Retina (tissue), 1 donor: ENCODE data around the gene RMND5A.

Experiments
- DNase-seq: peaks from one replicate; pipeline ENCODE4 v3.0.0-alpha.2; 2016

Gene RMND5A

DNA sequence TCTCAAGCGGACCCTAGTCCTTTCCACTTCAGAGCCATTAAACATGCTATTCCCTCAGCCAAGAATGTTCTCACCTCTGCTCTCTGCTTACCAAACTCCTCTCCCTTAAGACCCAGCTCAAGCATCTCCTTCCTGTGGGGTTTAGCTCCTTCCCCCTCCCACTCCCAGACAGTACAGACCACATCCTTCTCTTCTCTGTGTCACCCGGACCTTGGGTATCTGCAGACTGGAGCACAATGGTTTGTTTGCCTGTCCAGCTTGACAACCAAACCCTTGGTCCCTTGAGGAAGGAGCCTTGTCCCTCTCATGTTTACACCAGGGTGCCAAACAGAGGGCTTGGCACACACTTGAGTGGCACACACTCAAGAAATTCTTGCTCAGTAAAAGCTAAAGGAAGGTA lies 74.8 kb downstream of the RMND5A start:
- DNase-seq = no peak

DNA sequence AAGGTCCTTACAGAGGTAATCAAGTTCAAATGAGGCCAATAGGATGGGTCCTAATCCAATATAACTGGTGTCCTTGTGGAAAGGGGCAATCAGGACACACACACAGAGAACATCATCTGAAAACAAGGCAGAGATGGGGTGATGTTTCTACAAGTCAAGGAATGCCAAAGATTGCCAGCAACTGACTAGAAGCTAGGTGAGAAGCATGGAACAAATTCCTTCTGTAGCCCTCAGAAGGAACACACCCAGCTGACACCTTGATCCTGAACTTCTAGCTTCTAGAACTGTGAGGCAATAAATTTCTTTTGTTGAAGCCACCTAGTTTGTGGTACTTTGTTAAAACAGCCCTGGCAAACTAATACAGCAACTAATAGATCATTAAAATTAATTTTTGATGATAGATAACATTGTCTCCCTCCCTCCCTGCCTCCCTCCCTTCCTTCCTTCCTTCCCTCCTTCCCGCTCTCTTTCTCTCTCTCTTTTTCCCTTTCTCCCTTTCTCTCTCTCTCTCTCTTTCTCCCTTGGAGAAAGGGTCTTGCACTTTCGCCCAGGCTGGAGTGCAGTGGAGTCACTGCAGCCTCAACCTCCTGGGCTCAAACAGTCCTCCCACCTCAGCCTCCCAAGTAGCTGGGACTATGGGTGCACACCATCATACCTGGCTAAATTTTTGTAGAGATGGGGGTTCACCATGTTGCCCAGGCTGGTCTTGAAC lies 80.9 kb downstream of the RMND5A start:
- DNase-seq = no peak

DNA sequence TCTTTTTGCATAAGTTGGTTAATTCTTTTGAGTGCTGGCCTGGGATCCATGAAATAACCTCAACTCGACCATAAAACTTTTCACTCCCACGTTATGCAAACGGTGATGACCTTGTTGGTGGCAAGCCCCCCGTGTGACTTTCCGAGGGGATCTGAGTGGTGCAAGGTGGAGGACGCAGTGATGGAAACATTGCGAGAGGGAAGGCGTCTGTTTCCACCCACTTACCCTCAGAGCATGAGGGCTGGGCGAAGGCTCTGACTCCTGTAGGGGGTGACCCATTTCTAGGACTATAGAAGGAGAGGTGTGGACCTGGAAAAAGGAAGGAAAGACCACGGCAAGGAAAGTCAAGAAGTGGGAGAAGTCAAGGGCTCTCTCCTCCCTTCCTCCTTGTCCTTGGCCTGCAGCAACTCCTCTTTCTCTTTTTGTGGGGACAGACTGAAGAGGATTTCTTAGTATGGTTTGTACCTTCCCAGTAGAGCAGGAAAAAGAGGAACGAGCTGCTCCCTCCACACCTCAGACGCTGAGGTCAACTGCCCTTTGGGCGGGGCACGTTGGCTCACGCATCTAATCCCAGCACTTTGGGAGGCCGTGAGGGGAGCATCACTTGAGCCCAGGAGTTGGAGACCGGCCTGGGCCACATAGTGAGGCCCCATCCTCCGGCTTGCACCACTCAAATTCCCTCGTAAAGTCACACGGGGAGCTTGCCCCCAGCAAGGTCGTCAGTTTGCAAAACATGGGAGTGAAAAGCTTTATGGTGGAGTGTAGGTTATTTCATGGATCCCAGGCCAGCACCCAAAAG lies 86.2 kb downstream of the RMND5A start:
- DNase-seq = no peak

DNA sequence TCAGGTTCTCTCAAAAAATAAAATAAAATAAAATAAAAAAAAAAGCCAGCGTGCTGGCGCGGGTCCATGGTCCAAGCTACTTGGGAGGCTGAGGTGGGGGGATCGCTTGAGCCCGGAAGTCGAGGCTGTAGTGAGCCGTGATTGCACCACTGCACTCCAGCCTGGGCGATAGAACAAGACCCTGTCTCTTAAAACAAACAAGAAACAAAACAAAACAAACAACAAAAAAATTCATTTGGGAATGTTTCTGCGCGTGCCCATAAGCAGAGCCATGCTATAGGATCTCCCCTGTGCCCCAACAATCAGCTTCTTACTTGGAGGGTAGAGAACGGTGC lies 87.0 kb downstream of the RMND5A start:
- DNase-seq = no peak

DNA sequence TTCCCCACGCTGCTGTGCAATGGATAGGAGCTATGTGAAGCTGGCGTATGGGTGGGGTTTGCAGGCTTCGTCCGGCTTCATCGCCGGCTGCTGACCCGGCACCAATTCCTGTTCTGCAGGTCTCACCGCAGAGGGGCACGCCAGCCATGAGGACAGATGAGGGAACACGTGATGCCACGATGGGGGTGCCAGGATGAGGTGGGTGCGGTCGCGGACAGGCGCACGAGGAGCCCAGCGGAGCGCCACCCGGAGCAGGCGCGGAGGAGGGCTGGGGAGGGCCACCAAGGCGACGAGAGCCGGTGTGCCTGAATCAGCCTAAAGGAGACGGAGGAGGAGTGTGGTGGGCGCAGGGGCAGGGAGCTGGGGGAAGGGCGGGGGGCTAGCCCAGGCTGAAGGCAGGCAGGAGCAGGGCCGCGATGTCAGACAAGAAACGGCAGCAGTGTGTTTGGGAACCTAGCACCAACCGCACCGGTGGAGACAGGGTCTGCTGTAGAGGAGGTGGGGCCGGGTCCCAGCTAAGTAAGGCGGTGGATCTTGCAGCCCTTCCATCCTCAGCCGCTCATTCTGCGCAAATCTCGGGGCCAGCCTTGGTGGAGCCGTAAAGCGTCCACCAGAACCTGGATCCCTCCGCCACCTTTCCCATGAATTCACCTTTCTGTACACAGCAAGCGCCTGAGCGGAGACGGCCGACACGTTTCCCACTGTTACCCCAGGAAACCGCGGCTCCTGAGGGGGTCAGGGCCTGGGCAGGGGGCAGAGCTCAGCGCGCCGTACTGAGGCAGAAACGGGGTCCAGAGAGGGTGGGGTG lies 87.6 kb downstream of the RMND5A start:
- DNase-seq = peak; percentile 86

DNA sequence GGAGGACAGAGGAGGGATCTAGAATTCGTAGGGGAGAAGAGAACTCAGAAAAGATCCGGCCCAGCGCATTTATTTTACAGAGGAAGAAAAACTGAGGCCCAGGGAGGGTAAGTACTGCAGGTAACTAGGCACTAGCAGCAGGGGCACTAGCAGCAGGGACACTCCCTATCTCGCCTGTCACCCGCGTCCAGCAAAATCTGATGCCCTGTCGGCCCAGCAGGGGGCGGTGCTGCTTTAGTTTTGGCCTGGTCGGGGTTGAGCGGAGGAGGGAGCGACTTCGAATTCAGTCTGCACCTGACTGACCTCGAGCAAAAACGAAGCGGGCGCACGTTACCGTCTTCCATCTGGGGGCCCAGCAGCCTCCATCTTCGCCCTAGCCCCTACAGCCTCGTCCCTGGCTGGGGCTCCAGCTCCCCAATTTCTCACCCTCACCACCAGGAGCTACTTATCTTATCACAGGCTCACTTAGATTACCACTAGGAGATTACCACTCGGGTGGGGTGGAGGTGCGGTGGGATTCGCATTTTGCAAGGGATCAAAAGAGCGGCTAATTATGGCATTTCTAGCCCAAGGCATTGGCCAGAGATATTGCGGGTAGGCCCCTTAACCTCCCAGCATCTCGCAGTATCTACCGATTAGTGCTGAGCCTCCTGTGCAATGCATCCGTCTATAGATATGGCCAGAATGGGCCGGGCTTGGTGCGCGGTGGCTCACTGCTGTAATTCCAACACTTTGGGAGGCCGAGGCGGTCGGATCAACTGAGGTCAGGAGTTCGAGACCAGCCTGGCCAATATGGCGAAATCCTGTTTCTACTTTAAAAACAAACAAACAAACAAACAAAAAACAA lies 88.4 kb downstream of the RMND5A start:
- peak; percentile 96 for DNase-seq

DNA sequence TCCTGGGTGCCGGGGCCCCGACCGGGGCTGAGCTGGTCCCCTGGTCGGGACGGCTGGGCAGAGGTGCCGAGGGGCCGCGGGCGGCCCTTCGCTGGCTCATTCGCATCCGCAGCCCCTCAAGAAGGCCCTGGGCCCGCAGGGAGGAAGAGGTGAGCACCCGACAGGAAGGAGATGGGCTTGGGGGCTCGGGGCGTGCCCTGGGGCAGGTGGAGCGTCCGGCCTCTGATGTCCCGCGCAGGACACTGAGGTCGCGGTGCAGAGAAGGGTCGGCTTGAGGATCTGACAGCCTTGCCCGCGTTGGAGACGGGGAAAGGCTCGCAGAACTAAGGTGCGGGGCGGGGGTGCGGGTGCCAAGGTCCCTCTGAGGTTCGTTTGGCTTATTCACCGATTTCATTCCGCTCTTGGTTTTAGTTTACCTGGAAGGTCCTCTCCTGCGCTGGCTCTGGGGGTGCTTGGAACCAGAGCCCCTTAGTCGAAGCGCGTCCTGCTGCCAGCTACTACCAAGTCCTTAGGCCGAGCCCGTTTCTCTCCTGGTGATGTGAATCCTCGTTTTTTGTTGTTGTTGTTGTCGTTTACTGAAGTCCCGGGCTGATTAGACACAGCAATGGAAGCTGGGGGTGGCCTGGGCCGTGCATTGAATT lies 89.5 kb downstream of the RMND5A start:
- DNase-seq = peak; percentile 60

DNA sequence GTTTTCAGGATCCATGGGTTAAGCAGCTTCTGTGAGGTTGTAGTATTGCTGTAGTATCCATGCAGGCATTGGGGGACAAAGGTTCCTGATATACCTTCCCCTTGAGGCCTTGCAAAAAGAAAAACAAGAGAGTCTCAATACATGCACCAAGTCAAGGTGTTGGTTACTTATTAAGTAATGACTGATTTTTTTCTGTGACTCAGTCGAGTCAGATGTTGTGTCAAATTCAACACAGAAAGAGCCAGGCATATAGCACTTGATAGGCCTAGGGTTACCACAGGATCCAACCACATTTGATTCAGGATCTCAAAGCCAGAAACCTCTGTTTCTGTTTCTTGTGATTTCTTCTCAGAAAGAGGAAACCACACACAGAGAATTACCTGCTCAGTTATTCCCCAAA lies 95.5 kb downstream of the RMND5A start:
- no peak for DNase-seq

DNA sequence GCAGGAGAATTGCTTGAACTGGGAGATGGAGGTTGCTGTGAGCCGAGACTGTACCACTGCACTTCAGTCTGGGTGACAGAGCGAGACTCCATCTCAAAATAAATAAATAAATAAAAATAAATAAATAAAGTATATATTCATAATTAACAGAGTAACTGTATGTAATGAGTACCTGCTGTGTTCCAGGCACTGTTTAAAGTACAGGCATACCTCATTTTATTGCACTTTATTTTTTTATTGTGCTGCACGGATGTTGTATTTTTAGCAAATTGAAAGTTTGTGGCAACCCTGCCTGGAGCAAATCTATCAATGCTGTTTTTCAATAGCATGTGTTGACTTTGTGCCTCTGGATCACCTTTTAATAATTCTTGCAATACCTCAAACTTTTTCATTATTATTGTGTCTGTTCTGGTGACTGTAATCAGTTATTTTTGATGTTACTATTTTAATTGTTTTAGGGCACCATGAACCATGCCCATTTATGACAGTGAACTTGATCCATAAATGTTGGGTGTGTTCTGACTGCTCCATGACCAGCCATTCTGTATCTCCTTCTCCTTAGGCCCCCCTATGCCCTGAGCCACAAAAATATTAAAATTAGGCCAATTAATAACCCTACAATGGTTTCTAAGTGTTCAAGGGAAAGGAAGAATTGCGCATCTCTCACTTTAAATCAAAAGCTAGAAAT lies 98.2 kb downstream of the RMND5A start:
- DNase-seq = no peak

DNA sequence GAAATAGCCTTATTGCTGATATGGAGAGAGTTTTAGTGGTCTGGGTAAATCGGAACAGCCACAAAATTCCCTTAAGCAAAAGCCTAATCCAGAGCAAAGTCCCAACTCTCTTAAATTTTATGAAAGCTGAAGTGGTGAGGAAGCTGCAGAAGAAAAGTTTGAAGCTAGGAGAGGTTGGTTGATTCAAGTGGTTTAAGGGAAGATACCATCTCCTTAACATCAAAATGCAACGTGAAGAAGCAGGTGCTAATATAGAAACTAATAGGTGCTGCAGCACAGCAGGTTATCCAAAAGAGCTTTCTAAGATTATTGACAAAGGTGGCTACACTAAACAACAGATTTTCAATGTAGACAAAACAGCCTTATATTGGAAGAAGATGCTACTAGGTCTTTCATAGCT lies 98.9 kb downstream of the RMND5A start:
- DNase-seq = no peak

DNA sequence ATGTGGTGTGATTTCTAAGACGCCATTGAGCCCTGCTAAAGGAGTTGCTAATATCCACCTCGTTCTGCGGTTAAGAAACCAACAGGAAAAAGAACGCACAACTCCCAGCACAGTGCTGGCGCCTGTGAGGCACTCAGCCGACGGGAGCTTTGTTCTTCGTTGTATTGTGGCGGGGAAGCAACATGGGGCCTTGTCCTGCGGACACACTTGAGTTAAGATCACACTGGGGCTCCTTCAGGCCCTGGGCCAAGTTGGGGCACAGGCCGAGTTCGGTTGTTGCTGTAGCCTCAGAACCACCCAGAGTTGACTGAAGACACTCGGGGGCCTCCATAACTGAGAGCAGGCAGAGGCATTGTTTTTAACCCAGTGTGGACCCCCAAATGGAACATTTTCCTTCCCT lies 101.2 kb downstream of the RMND5A start:
- no peak for DNase-seq

DNA sequence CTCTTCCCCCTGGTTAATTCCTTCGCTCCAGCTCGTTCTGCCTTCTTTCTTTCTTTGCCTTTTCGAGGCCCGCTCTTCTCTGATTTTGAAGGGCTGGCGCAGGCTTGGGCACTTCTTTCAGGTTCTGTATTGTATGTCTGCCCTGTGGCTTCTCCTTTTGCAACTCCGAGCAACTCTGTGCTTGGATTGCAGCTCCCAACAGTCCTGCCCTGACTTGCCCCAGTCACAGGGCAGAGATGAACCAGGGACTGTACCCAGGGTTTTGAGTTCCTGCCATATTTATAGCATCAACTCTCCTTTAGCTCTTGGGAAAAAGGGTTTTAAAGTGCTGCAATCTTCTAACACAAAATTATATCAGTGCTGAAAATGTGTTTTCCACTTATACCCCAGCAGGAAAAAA lies 101.8 kb downstream of the RMND5A start:
- no peak for DNase-seq

DNA sequence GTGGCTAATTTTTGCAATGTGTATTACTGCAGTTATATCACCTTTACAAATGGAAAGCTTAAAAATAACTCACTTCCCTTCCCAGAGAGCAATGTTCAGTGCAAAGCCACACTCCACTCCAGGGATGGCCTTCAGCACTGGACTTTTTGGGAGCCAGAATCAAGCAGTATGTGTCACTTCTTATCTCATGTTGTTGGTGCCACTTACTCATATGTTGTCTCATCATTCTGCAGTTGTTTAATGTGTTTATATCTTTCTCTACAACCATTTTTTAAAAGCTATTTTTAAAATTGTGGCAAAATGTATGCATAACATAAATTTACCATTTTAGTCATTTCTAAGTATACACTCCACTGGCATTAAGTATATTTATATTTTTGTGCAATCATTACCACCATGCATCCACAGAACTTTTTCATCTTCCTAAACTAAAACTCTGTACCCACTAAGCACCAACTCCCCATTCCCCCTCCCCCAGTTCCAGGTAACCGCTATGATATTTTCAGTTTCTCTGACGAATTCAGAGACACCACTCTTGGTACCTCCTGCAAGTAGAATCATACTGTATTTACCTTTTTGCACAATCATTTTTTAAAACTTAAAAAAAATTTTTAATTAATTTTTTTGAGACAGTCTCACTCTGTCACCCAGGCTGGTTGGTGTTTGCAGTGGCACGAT lies 102.7 kb downstream of the RMND5A start:
- no peak for DNase-seq

DNA sequence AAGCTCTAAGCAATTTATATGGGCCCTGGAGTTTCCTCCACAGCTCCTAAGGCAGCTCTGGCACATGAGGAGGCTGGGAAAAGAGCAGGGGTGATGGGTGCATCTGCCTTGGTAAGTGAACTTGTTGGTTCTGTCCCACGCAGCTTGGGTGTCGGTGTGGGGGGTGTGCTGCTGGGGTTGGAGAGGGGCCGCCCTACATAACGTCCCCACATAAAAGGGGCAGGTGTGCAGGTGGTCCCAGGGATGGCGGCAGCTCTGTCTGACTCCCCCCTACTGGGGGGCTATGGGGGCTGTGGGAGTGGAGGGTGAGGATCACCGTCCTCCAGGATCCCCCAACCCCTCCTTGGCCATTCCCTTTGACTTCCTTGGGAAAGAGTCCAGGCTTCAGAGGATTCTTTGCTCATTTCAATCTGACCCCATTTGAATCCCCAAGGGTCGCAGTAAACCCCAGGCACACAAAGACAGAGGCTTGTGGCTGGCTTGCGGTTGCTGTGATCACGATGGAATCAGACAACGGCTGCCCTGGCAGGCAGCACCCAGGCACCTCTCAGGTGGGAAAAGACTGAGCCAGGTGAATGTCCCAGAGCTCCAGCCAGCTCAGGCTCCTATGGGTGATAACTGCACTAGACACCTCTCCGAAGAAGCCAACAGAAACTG lies 105.1 kb downstream of the RMND5A start:
- no peak for DNase-seq

DNA sequence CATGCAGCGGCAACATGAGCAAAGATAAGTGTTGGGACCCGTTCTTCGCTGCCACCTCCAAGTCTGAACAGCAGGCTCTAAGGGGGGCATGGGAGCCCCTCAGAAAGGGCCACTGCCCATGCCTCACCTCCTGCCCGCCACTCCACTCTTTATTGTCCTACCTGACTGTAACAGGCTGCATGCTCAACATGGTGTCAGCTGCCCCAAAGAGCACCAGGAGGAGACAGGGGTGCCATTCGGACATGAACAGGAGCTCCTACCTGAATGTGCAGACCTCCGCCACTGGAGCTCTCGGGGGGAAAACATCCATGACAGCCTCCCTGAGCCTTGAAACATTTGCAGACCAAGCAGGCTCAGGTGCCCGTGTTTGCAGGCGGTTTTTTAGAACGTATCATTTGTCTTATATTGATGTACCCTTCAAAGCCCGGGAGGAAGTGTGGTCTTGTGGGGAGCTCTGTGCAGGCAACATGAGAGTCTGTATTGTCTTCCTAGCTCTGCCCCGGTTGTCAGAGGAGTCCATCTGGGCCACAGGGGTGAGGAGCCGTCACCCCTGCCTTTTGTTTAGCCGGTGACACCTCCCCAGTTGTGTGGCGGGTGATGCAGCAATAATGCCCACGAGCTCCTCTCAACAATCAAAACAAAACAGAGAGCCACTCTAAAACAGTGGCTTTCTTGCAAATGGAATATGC lies 105.7 kb downstream of the RMND5A start:
- no peak for DNase-seq

DNA sequence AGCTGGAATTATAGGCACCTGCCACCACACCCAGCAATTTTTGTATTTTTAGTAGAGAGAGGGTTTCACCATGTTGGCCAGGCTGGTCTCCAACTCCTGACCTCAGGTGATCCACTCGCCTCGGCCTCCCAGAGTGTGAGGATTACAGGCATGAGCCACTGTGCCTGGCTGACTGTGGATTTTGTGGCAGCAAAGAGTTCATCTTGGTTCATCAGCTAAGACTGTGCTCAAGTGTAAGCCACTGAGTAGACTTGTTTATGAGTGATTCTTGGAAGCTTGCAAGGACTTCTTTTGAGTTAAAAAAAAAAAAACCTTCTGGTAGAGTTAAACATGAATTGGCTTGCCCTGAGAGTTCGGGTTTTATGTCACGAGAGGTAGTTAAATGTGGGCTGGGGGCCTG lies 106.9 kb downstream of the RMND5A start:
- no peak for DNase-seq
